SJCRH30 (cell line): ENCODE results near the gene AHDC1. TPM values are rescaled to one million over a fixed set of nuclear protein-coding genes. Genes with fewer than 3 reads are reported as not detected.
A peak's percentile ranks its signal among the peaks of the same experiment; 100 is the strongest.
"Not testable (repeated sequence)": the region's sequence is repeated elsewhere in the genome, so short reads cannot be mapped to it uniquely, and the experiment has no call there.

Experiments
- DNase-seq, 2 experiments: peaks; one replicate each; pipeline ENCODE4 v3.0.0-alpha.2; 2015 to 2020
- H3K27ac ChIP-seq: fragments of 250-450 bp; sonication (Bioruptor Pico); 2 replicates; pipeline ENCODE4 v1.5.1; 2020; ENCODE audit warnings: mild to moderate bottlenecking, moderate library complexity
- H3K27me3 ChIP-seq: fragments of 250-450 bp; sonication (Bioruptor Pico); 2 replicates; pipeline ENCODE4 v1.5.1; 2020; ENCODE audit warnings: mild to moderate bottlenecking, moderate library complexity
- H3K36me3 ChIP-seq: fragments of 250-450 bp; sonication (Bioruptor Pico); 2 replicates; pipeline ENCODE4 v1.5.1; 2020; ENCODE audit warnings: mild to moderate bottlenecking, moderate library complexity
- H3K4me1 ChIP-seq: fragments of 250-450 bp; sonication (Bioruptor Pico); 2 replicates; pipeline ENCODE4 v1.5.1; 2020; ENCODE audit warnings: mild to moderate bottlenecking, moderate library complexity
- H3K4me3 ChIP-seq: fragments of 250-450 bp; sonication (Bioruptor Pico); 2 replicates; pipeline ENCODE4 v1.5.1; 2020; ENCODE audit warnings: mild to moderate bottlenecking, moderate library complexity
- H3K9me3 ChIP-seq: fragments of 250-450 bp; sonication (Bioruptor Pico); replicated peaks from 2 replicates; pipeline ENCODE4 v1.5.1; 2020; ENCODE audit warnings: mild to moderate bottlenecking, moderate library complexity
- total RNA-seq: library from RNA; depleted of rRNA; stranded (reverse); fragments of >200 nt; shearing (Covaris generic); gene quantifications from 2 replicates; pipeline ENCODE4 v1.2.3, GENCODE V29; 2014

Gene AHDC1
- total RNA-seq, 1 experiment from 2014 or later: 30.6 TPM

DNA sequence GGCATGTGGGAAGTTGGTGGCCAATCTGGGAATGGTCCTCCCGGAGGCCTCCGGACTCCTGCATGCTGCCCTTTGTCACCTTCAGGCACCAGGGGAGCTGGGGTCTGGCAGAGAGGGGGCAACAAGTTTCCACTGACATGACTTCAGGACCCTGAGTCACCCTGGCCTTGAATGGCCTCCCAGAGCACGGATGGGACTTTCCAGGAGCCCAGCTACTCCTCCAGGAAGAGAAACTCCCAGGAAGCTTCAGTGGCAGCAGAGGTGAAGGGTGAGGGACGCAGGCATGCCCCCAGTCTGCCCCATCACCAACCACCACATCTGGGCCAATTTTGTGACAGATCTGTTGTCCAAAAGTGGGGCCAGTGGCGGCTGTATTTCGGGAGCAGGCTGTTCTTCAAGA lies 58.1 kb downstream of the AHDC1 start:
- Histone ChIP-seq H3K9me3 (no peaks in the 10 kb centered on the region), H3K4me3 (no peak overlapping the region), H3K27me3 (no peaks in the 10 kb centered on the region), H3K4me1 (peaks cover 49% of the 10 kb centered on the region), H3K36me3 (peaks cover 78% of the 10 kb centered on the region), H3K27ac (no peak overlapping the region)
- DNase-seq: no peak

DNA sequence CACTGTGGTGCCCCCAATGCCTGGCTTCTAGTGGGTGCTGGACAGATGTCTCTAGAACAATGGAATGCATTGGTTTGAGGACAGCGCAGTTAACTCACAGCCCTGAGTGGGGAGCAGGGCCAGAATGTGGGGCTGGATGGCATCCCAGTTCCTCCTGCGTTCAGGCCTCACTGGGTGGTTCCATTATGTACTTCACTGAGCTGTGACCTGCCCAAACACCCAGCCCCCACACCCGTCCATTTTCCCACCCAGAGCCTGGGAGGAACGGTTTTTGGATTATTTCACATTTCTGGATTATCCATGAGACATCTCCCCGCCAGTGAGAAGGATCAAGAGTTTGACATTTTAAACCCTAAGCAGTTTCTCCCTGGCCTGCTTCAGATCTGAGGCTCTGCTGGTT lies 58.7 kb downstream of the AHDC1 start:
- Histone ChIP-seq H3K27ac (no peak overlapping the region), H3K4me1 (peaks cover 54% of the 10 kb centered on the region)

DNA sequence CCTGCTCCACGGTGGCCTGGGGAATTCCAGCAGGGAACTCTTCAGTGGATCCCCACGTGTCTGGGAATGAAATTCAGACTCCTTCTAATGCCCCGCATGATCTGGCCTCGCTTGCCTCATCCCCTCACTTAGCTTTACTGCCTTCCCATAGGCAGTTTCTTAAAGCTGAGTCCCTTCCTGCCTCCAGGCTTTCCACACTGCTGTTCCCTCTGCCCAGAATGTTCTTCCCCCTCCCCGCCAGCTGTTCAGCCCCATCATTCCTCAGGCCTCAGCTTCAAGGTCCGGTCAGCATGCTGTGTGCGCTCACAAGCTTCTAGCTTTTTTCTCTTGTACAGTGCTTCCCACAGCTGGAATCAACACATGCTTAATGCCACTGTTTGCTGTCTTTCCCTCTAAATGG lies 59.1 kb downstream of the AHDC1 start:
- H3K4me1 ChIP-seq: peaks cover 58% of the 10 kb centered on the region
- H3K27ac ChIP-seq: no peak overlapping the region
- H3K4me3 ChIP-seq: no peak overlapping the region
- H3K27me3 ChIP-seq: no peaks in the 10 kb centered on the region
- peaks cover 69% of the 10 kb centered on the region for H3K36me3 ChIP-seq
- H3K9me3 ChIP-seq: no peaks in the 10 kb centered on the region
- DNase-seq: peak in 1 of 2 experiments; percentile 59

More for the DNA sequence above, 58.7 kb downstream of the AHDC1 start:
- Histone ChIP-seq H3K36me3 (peaks cover 72% of the 10 kb centered on the region), H3K27me3 (no peaks in the 10 kb centered on the region), H3K9me3 (no peaks in the 10 kb centered on the region), H3K4me3 (no peak overlapping the region)
- no peak for DNase-seq

GRCh38 chr1:27543284-27543683 lies 60.7 kb downstream of the AHDC1 start:
- Histone ChIP-seq H3K27ac (peak overlapping the region; percentile 44), H3K27me3 (no peaks in the 10 kb centered on the region), H3K4me3 (no peak overlapping the region), H3K36me3 (peaks cover 62% of the 10 kb centered on the region), H3K4me1 (peaks cover 73% of the 10 kb centered on the region), H3K9me3 (no peaks in the 10 kb centered on the region)
- DNase-seq: no peak

GRCh38 chr1:27542463-27543273 lies 61.3 kb downstream of the AHDC1 start:
- Histone ChIP-seq H3K4me1 (peaks cover 78% of the 10 kb centered on the region), H3K27me3 (no peaks in the 10 kb centered on the region), H3K9me3 (no peaks in the 10 kb centered on the region), H3K4me3 (no peak overlapping the region), H3K27ac (peak overlapping the region; percentile 44), H3K36me3 (peaks cover 56% of the 10 kb centered on the region)
- DNase-seq: peak; percentile 76 to 77

GRCh38 chr1:27539901-27540861 lies 63.8 kb downstream of the AHDC1 start:
- H3K36me3 ChIP-seq: peaks cover 51% of the 10 kb centered on the region
- peak overlapping the region; percentile 32; the same call in 1 of the 2 replicates for H3K27ac ChIP-seq
- H3K4me1 ChIP-seq: peaks cover 92% of the 10 kb centered on the region
- H3K27me3 ChIP-seq: no peaks in the 10 kb centered on the region
- no peak overlapping the region for H3K4me3 ChIP-seq
- H3K9me3 ChIP-seq: no peaks in the 10 kb centered on the region
- peak in 1 of 2 experiments; percentile 53 for DNase-seq

- peak; percentile 76 to 80 for DNase-seq
- no peaks in the 10 kb centered on the region for H3K27me3 ChIP-seq
- H3K4me3 ChIP-seq: no peak overlapping the region
- H3K9me3 ChIP-seq: no peaks in the 10 kb centered on the region
- peaks cover 82% of the 10 kb centered on the region for H3K4me1 ChIP-seq
- peaks cover 42% of the 10 kb centered on the region for H3K36me3 ChIP-seq
- H3K27ac ChIP-seq: peak overlapping the region; percentile 33
These were observed 65.2 kb downstream of the AHDC1 start for GRCh38 chr1:27538793-27539192.

DNA sequence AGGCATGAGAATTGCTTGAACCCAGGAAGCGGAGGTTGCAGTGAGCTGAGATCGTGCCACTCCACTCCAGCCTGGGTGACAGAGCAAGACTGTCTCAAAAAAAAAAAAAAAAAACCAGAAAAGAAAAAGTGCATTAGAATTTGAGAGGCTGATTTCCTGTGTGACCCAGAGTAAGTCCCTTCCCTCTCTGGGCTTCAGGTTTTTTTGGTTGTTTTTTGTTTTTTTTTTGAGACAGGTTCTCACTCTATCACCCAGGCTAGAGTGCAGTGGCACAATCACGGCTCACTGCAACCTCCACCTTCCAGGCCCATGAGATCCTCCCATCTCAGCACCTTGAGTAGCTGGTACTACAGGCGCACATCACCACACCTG lies 65.7 kb downstream of the AHDC1 start:
- not testable (repeated sequence) for H3K4me3 ChIP-seq, H3K9me3 ChIP-seq, H3K27me3 ChIP-seq, DNase-seq
- H3K27ac ChIP-seq: peak overlapping the region; percentile 33
- H3K36me3 ChIP-seq: peaks cover 46% of the 10 kb centered on the region
- peaks cover 78% of the 10 kb centered on the region for H3K4me1 ChIP-seq

DNA sequence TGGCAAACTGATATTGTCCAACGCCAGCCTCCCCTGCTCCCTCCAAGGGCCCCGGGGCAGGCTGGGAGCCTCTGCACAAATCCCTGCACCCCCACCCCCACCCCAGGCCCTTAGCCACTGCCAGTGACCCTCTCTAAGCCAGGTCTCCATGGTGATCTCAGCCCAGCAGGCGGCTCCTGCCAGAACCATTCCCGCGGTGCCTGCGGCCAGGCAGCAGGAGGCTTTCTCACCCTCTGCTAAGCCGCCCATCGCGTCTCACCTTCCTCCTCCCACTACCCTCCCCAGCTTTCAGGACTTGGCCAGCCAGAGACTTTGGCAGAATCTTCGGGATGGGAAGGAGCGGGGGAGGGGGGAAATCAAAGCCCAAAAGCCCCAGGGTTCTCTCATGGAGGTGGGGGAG lies 67.2 kb downstream of the AHDC1 start:
- H3K4me3 ChIP-seq: no peak overlapping the region
- no peaks in the 10 kb centered on the region for H3K9me3 ChIP-seq
- H3K4me1 ChIP-seq: peaks cover 62% of the 10 kb centered on the region
- peaks cover 44% of the 10 kb centered on the region for H3K36me3 ChIP-seq
- DNase-seq: peak; percentile 86 to 90
- no peaks in the 10 kb centered on the region for H3K27me3 ChIP-seq
- H3K27ac ChIP-seq: peak overlapping the region; percentile 28

DNA sequence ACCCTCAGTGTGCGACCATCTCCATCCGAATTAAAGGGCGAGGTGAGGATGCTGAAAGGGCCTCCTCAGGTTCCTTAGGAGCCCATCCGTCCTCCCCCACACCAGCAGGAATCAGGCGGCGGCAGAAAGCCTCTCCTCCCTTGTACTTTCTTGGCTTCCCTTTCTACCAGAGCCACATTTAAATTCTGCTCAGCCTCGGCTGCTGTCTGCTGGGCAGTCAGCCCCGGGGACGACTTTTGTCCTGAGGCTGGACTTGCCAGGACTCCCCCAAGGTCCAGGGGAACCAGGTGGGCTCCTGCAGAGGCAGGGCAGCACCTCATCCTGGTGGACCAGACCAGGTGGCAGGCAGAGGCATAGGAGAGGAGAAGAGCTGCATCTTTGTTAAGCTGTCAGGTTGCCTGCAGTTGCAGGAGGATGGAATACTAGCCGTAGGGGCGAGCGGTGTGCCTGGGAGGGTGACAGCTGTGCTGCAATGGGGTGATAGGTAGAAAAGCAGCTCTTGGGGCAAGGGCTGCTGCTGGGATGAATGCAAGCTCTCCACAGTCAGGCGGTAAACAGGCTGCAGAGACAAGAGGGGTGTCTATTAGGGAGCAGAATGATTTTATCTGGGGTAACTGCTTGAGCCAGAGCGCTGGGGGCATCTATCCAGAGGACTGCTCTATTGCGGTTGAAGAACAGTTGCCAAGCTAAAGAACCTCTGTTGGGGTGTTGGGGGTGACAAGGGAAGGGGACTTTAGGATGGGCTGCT lies 67.8 kb downstream of the AHDC1 start:
- Histone ChIP-seq H3K27me3 (no peaks in the 10 kb centered on the region), H3K27ac (no peak overlapping the region), H3K9me3 (no peaks in the 10 kb centered on the region), H3K36me3 (peaks cover 42% of the 10 kb centered on the region), H3K4me3 (no peak overlapping the region), H3K4me1 (peaks cover 60% of the 10 kb centered on the region)
- DNase-seq: no peak

DNA sequence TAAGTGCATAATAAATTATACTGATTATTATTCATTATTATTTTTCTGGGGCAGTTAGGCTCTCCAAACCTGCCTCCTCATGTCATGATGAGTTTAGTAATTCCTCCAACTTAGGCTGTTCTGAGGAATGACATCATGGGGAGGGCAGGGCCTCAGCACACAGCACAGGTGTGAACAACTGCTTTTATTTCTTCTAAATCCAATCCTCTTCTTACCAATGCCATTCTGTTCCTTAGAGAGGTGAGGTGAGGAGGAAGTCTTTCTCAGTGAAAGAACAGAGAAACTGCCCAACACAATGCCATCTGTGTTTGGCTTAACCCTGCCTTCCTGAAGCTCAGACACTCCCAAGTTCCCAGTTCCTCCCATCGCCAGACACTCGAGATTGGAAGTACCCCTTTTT lies 68.6 kb downstream of the AHDC1 start:
- Histone ChIP-seq H3K4me1 (peaks cover 53% of the 10 kb centered on the region), H3K27ac (no peak overlapping the region), H3K36me3 (peaks cover 42% of the 10 kb centered on the region), H3K27me3 (no peaks in the 10 kb centered on the region), H3K4me3 (no peak overlapping the region), H3K9me3 (no peaks in the 10 kb centered on the region)
- no peak for DNase-seq

DNA sequence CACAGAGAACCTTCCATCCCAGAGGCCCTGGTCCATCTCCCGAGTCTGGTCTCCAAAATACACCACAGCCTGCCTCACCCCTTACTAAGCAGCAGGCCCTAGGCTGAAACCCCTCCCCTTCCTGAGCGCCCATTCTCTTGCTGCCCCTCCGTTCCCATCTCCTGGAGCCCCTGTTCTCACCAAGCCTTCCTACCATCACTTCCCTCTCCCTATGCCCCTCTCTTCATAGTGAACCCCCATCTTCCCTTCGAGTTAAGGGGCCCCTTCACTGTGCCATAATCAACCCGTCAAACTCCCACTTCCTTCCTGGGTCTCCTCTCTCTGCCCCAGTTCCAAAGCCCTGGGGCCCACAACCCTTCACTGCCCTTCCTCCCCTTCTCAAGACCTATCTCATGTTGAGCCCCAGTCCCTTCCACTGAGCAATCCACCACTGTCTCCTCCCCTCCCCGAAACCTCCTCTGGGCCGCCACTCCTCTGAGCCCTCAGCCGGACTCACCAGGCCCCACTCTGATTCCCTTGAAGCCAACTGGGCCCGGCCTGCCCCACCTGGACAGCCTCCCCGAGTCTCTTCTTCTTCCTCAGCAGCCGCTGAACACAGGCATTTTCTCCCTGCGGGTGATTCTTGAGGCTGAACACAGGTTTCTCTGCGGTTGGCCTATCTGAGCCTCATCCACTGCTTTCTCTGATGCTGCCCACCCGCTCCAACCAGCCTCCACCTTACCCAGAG lies 71.8 kb downstream of the AHDC1 start:
- DNase-seq: no peak
- Histone ChIP-seq H3K27me3 (no peaks in the 10 kb centered on the region), H3K4me3 (no peak overlapping the region), H3K36me3 (peaks cover 27% of the 10 kb centered on the region), H3K4me1 (peaks cover 38% of the 10 kb centered on the region), H3K27ac (no peak overlapping the region), H3K9me3 (no peaks in the 10 kb centered on the region)

- Histone ChIP-seq H3K27me3 (no peaks in the 10 kb centered on the region), H3K27ac (no peak overlapping the region), H3K4me1 (peaks cover 36% of the 10 kb centered on the region), H3K36me3 (peaks cover 16% of the 10 kb centered on the region), H3K4me3 (no peak overlapping the region), H3K9me3 (no peaks in the 10 kb centered on the region)
- DNase-seq: no peak
These were observed 73.8 kb downstream of the AHDC1 start for GRCh38 chr1:27530192-27530591.

DNA sequence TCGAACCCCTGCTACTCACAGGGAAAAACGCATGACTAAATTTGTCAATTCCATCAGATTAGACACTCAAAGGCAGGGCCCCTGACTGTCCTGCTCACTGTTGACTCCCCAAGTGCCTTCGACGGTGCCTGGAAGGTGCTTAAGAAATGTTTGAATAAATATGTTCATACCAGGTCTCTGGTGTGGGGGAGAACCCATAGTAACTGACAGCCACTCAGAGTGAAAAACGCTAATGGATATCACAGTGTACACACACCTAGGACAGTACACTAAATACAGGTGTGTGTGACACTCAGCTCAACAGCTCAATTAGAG lies 74.3 kb downstream of the AHDC1 start:
- Histone ChIP-seq H3K36me3 (peaks cover 13% of the 10 kb centered on the region), H3K27ac (peak overlapping the region; percentile 4), H3K9me3 (no peaks in the 10 kb centered on the region), H3K4me3 (no peak overlapping the region), H3K4me1 (peaks cover 37% of the 10 kb centered on the region), H3K27me3 (no peaks in the 10 kb centered on the region)
- no peak for DNase-seq
